Activated CD8-positive, alpha-beta T cell treated with anti-CD3 and anti-CD28 coated beads for 36 hours (primary cell): Measurements from ENCODE around the gene EFNA1. TPM values are rescaled to one million over a fixed set of nuclear protein-coding genes. Genes with fewer than 3 reads are reported as not detected.

Experiments used
- ATAC-seq: fragments of 200-7000 bp; cut with Tn5 transposase; one replicate; pipeline ENCODE4 v1.10.0; 2021; ENCODE audit warnings: mild to moderate bottlenecking, moderate library complexity
- CTCF ChIA-PET: fragments of 350-600 bp; sonication (Branson Sonifier 250); formaldehyde crosslinking; loops from one replicate; lab custom pipeline; 2021; ENCODE audit warnings: antibody characterized with exemption; lab: Charles Lee
- POLR2A ChIA-PET: fragments of 350-600 bp; sonication (Branson Sonifier 250); formaldehyde crosslinking; loops from one replicate; lab custom pipeline; 2021; ENCODE audit warnings: antibody characterized with exemption; lab: Charles Lee
- DNase-seq: peaks from one replicate; pipeline ENCODE4 v3.0.0-alpha.2; 2020
- H3K27ac Mint-ChIP-seq: one replicate; pipeline ENCODE4 v1.8.0; 2021; ENCODE audit warnings: mild to moderate bottlenecking, mixed read lengths
- H3K27me3 Mint-ChIP-seq: one replicate; pipeline ENCODE4 v1.8.0; 2021; ENCODE audit warnings: mixed read lengths
- H3K36me3 Mint-ChIP-seq: one replicate; pipeline ENCODE4 v1.8.0; 2021; ENCODE audit warnings: low read depth, mixed read lengths
- H3K4me1 Mint-ChIP-seq: one replicate; pipeline ENCODE4 v1.8.0; 2021; ENCODE audit warnings: low read depth, mixed read lengths
- H3K4me3 Mint-ChIP-seq: one replicate; pipeline ENCODE4 v1.8.0; 2021; ENCODE audit warnings: mild to moderate bottlenecking, moderate library complexity, mixed read lengths
- H3K9me3 Mint-ChIP-seq: one replicate; pipeline ENCODE4 v1.8.0; 2021; ENCODE audit warnings: mixed read lengths
- CTCF ChIP-seq: fragments of 200-600 bp; IDR thresholded peaks from one replicate; pipeline ENCODE4 v1.8.0; 2022; ENCODE audit warnings: antibody characterized with exemption, mild to moderate bottlenecking
- intact Hi-C: fragments of 100-400 bp; cut with micrococcal nuclease; formaldehyde crosslinking; loops from one replicate; pipeline ENCODE4 v1.10.0; 2022
- total RNA-seq, 2 experiments: library from RNA; stranded (reverse); gene quantifications; one replicate each; pipeline ENCODE4 v1.2.3, GENCODE V29; 2021

Gene EFNA1
- total RNA-seq, 2 experiments from 2014 or later = 0.59 to 0.60 TPM

DNA sequence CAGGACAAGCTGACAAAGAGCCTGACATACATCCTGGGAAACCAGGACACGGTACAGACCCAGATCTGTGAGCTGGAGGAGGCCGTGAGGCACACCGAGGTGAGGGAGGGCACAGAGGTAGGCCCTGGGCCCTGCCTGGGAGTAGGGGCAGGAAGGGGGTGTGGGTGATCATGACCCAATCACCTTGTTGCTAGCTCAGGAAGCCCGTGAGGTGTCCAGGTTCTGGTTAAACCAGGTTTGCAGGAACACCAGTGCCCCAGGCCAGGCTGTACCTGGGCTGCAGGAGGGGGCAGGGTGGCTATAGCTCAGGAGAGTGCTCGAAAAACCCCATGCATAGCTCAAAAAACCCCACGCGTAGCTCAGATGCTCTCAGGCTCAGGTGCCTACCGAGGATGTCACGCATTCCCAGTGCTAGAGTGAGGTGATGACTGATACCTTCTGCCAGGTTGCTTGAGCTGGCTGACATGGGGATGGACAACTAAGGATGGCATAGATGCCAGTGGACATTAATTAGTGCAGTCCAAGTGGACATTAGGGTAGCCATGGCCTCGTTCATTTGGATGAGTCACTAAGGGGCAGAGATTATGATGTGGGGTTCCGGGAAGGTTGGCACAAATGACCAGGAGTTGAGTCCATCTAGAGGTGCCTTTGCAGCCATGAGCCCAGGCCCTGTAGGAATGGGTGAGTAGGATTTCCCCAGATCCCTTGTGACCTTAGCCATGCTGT, 49.7 kb downstream of the EFNA1 start:
- DNase-seq = no peak
- ATAC-seq = no peak
- peaks cover 31% of the 10 kb centered on the region for H3K4me1 Mint-ChIP-seq
- TF ChIP-seq CTCF = no peak
- intact Hi-C loops = loop anchor here (5.0 kb wide), 1 partner anchor 50 kb away; no protein-coding TSS in a partner anchor
- H3K4me3 Mint-ChIP-seq = no peak overlapping the region
- H3K27me3 Mint-ChIP-seq = no peaks in the 10 kb centered on the region
- ChIA-PET CTCF (interaction anchor here (0.7 to 8.7 kb wide), 17 partner anchors 9 to 93 kb away, joined by 3 to 175 read pairs (median 4); partner anchors contain the start of genes DPM3, SLC50A1 and THBS3), POLR2A (interaction anchor here (1.0 to 6.9 kb wide), 3 partner anchors 9 to 68 kb away, joined by 4 to 57 read pairs (median 4); no protein-coding TSS in a partner anchor)
- H3K36me3 Mint-ChIP-seq = peaks cover 14% of the 10 kb centered on the region
- no peaks in the 10 kb centered on the region for H3K9me3 Mint-ChIP-seq
- no peak overlapping the region for H3K27ac Mint-ChIP-seq

DNA sequence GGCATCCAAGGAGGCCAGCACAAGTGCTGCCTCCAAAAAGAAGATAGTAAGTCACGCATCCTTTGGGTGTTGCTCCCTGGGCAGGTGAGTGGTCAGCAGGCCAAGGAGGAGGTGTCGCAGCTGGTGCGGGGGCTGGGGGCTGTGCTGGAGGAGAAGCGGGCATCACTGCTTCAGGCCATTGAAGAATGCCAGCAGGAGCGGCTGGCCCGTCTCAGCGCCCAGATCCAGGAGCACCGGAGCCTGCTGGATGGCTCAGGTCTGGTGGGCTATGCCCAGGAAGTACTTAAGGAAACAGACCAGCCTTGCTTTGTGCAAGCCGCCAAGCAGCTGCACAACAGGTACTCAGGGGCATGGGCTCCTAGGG, 50.2 kb downstream of the EFNA1 start:
- Mint-ChIP-seq H3K27me3 (no peaks in the 10 kb centered on the region), H3K27ac (no peak overlapping the region), H3K4me3 (no peak overlapping the region), H3K9me3 (no peaks in the 10 kb centered on the region), H3K36me3 (peaks cover 13% of the 10 kb centered on the region), H3K4me1 (peaks cover 29% of the 10 kb centered on the region)
- intact Hi-C loops = loop anchor here (5.0 kb wide), 1 partner anchor 49 kb away; no protein-coding TSS in a partner anchor
- CTCF ChIA-PET = interaction anchor here (0.9 to 8.7 kb wide), 13 partner anchors 10 to 93 kb away, joined by 3 to 175 read pairs (median 5); partner anchors contain the start of genes DPM3, SLC50A1 and THBS3
- POLR2A ChIA-PET = interaction anchor here (1.0 to 6.9 kb wide), 2 partner anchors 16 to 67 kb away, joined by 4 to 57 read pairs; no protein-coding TSS in a partner anchor
- no peak for TF ChIP-seq CTCF
- DNase-seq = no peak
- ATAC-seq = no peak

GRCh38 chr1:155178441-155179111, 50.9 kb downstream of the EFNA1 start:
- H3K4me1 Mint-ChIP-seq = peaks cover 23% of the 10 kb centered on the region
- TF ChIP-seq CTCF = no peak
- H3K9me3 Mint-ChIP-seq = no peaks in the 10 kb centered on the region
- DNase-seq (no peak), ATAC-seq (no peak)
- H3K36me3 Mint-ChIP-seq = peaks cover 11% of the 10 kb centered on the region
- H3K4me3 Mint-ChIP-seq = no peak overlapping the region
- POLR2A ChIA-PET = interaction anchor here (6.9 kb wide), 1 partner anchor 15 kb away, joined by 57 read pairs; no protein-coding TSS in a partner anchor
- no peaks in the 10 kb centered on the region for H3K27me3 Mint-ChIP-seq
- CTCF ChIA-PET = interaction anchor here (1.4 to 8.7 kb wide), 4 partner anchors 15 to 87 kb away, joined by 4 to 175 read pairs (median 8); partner anchors contain the start of gene THBS3
- no peak overlapping the region for H3K27ac Mint-ChIP-seq
- intact Hi-C loops = loop anchor here (5.0 kb wide), 1 partner anchor 49 kb away; no protein-coding TSS in a partner anchor

- Mint-ChIP-seq H3K9me3 (no peaks in the 10 kb centered on the region), H3K4me1 (peaks cover 17% of the 10 kb centered on the region), H3K27ac (no peak overlapping the region), H3K4me3 (no peak overlapping the region), H3K36me3 (peaks cover 11% of the 10 kb centered on the region), H3K27me3 (no peaks in the 10 kb centered on the region)
- CTCF ChIA-PET = interaction anchor here (0.6 kb wide), 1 partner anchor 14 kb away, joined by 4 read pairs; no protein-coding TSS in a partner anchor
- DNase-seq (no peak), ATAC-seq (no peak)
- intact Hi-C loops = loop anchor here (5.0 kb wide), 1 partner anchor 48 kb away; no protein-coding TSS in a partner anchor
- POLR2A ChIA-PET = no interaction called here
- TF ChIP-seq CTCF = no peak
Measured at GRCh38 chr1:155179112-155180031, 51.7 kb downstream of the EFNA1 start.
